ENCODE measurements around the gene OR13C4.
"Not testable (repeated sequence)": the region's sequence is repeated elsewhere in the genome, so short reads cannot be mapped to it uniquely, and the experiment has no call there.

OR13C4 gene

GRCh38 chr9:104553261-104553660 lies 26.3 kb upstream of the OR13C4 start:
- no peak for TF ChIP-seq CTCF (IDR thresholded peaks at IDR 0.05; ENCODE audit: borderline replicate concordance, insufficient read depth, low read depth, low read length)
- H3K4me3 ChIP-seq (ENCODE audit: low read depth, low read length) = no peak overlapping the region

GRCh38 chr9:104544644-104545043 lies 17.6 kb upstream of the OR13C4 start:
- no peak for TF ChIP-seq CTCF (IDR thresholded peaks at IDR 0.05; ENCODE audit: borderline replicate concordance, insufficient read depth, low read depth, low read length)
- H3K4me3 ChIP-seq (ENCODE audit: low read depth, low read length) = no peak overlapping the region

- H3K4me3 ChIP-seq (ENCODE audit: low read depth, low read length) = no peak overlapping the region
- TF ChIP-seq CTCF (IDR thresholded peaks at IDR 0.05; ENCODE audit: borderline replicate concordance, insufficient read depth, low read depth, low read length) = no peak
Measured at GRCh38 chr9:104539275-104539674, 12.3 kb upstream of the OR13C4 start.

GRCh38 chr9:104536756-104537155 lies 9.7 kb upstream of the OR13C4 start, which contains the start of gene OR13C3:
Gene OR13C3, minus strand, starts transcription at chr9:104536856. Its CDS starts 133 bp downstream, at chr9:104536723.
- no peak for TF ChIP-seq CTCF (IDR thresholded peaks at IDR 0.05; ENCODE audit: borderline replicate concordance, insufficient read depth, low read depth, low read length)

GRCh38 chr9:104520241-104520640 lies 6.8 kb downstream of the OR13C4 start:
- not testable (repeated sequence) for H3K4me3 ChIP-seq (ENCODE audit: low read depth, low read length)

More at GRCh38 chr9:104536756-104537155, 9.7 kb upstream of the OR13C4 start, which contains the start of gene OR13C3:
- H3K4me3 ChIP-seq (ENCODE audit: low read depth, low read length) = no peak within 1 kb of the TSS

GRCh38 chr9:104514901-104515300 lies 12.1 kb downstream of the OR13C4 start:
- no peak for TF ChIP-seq CTCF (IDR thresholded peaks at IDR 0.05; ENCODE audit: borderline replicate concordance, insufficient read depth, low read depth, low read length)
- H3K4me3 ChIP-seq (ENCODE audit: low read depth, low read length) = no peak overlapping the region

- H3K4me3 ChIP-seq (ENCODE audit: low read depth, low read length) = no peak overlapping the region
- TF ChIP-seq CTCF (IDR thresholded peaks at IDR 0.05; ENCODE audit: borderline replicate concordance, insufficient read depth, low read depth, low read length) = no peak
Measured at GRCh38 chr9:104506565-104506964, 20.4 kb downstream of the OR13C4 start.

- H3K4me3 ChIP-seq (ENCODE audit: low read depth, low read length) = no peak within 1 kb of the TSS
- no peak for TF ChIP-seq CTCF (IDR thresholded peaks at IDR 0.05; ENCODE audit: borderline replicate concordance, insufficient read depth, low read depth, low read length)
Measured at GRCh38 chr9:104503963-104504362, 23.0 kb downstream of the OR13C4 start, which contains the start of gene OR13F1. Gene OR13F1, plus strand, starts transcription at chr9:104504263. Its CDS starts 0 bp downstream, at chr9:104504263.

All from GM12875 (cell line).